ENCODE measurements around the gene CCL11. TPM values are rescaled to one million over a fixed set of nuclear protein-coding genes. Genes with fewer than 3 reads are reported as not detected.

CCL11 gene
- total and polyA plus RNA-seq, 2 of the 13 experiments (the other 11 are each of a cell fraction or from before 2014, with no cell fraction given): not detected

DNA sequence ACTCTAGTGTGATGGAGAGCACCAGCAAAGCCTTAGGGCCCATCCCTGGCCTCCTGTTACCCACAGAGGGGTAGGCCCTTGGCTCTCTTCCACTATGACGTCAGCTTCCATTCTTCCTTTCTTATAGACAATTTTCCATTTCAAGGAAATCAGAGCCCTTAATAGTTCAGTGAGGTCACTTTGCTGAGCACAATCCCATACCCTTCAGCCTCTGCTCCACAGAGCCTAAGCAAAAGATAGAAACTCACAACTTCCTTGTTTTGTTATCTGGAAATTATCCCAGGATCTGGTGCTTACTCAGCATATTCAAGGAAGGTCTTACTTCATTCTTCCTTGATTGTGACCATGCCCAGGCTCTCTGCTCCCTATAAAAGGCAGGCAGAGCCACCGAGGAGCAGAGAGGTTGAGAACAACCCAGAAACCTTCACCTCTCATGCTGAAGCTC is 33.5 kb downstream of the CCL11 start, which contains the start of gene CCL8 (continued):
- TF ChIP-seq, protein P1, sequence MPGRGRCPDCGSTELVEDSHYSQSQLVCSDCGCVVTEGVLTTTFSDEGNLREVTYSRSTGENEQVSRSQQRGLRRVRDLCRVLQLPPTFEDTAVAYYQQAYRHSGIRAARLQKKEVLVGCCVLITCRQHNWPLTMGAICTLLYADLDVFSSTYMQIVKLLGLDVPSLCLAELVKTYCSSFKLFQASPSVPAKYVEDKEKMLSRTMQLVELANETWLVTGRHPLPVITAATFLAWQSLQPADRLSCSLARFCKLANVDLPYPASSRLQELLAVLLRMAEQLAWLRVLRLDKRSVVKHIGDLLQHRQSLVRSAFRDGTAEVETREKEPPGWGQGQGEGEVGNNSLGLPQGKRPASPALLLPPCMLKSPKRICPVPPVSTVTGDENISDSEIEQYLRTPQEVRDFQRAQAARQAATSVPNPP (CRISPR knock-in tag; IDR thresholded peaks at IDR 0.05): no peak
- TF ChIP-seq ELF1 (CRISPR knock-in tag; IDR thresholded peaks at IDR 0.05): no peak
- TF ChIP-seq, protein P2, sequence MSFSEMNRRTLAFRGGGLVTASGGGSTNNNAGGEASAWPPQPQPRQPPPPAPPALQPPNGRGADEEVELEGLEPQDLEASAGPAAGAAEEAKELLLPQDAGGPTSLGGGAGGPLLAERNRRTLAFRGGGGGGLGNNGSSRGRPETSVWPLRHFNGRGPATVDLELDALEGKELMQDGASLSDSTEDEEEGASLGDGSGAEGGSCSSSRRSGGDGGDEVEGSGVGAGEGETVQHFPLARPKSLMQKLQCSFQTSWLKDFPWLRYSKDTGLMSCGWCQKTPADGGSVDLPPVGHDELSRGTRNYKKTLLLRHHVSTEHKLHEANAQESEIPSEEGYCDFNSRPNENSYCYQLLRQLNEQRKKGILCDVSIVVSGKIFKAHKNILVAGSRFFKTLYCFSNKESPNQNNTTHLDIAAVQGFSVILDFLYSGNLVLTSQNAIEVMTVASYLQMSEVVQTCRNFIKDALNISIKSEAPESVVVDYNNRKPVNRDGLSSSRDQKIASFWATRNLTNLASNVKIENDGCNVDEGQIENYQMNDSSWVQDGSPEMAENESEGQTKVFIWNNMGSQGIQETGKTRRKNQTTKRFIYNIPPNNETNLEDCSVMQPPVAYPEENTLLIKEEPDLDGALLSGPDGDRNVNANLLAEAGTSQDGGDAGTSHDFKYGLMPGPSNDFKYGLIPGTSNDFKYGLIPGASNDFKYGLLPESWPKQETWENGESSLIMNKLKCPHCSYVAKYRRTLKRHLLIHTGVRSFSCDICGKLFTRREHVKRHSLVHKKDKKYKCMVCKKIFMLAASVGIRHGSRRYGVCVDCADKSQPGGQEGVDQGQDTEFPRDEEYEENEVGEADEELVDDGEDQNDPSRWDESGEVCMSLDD (CRISPR knock-in tag; IDR thresholded peaks at IDR 0.05; ENCODE audit: borderline replicate concordance): no peak
- no peak for TF ChIP-seq U2AF1 (optimal IDR thresholded peaks at IDR 0.05; ENCODE audit: low read depth, low read length)
- TF ChIP-seq, protein P3, sequence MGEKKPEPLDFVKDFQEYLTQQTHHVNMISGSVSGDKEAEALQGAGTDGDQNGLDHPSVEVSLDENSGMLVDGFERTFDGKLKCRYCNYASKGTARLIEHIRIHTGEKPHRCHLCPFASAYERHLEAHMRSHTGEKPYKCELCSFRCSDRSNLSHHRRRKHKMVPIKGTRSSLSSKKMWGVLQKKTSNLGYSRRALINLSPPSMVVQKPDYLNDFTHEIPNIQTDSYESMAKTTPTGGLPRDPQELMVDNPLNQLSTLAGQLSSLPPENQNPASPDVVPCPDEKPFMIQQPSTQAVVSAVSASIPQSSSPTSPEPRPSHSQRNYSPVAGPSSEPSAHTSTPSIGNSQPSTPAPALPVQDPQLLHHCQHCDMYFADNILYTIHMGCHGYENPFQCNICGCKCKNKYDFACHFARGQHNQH (CRISPR knock-in tag; IDR thresholded peaks at IDR 0.05): no peak
- TF ChIP-seq, protein P4, sequence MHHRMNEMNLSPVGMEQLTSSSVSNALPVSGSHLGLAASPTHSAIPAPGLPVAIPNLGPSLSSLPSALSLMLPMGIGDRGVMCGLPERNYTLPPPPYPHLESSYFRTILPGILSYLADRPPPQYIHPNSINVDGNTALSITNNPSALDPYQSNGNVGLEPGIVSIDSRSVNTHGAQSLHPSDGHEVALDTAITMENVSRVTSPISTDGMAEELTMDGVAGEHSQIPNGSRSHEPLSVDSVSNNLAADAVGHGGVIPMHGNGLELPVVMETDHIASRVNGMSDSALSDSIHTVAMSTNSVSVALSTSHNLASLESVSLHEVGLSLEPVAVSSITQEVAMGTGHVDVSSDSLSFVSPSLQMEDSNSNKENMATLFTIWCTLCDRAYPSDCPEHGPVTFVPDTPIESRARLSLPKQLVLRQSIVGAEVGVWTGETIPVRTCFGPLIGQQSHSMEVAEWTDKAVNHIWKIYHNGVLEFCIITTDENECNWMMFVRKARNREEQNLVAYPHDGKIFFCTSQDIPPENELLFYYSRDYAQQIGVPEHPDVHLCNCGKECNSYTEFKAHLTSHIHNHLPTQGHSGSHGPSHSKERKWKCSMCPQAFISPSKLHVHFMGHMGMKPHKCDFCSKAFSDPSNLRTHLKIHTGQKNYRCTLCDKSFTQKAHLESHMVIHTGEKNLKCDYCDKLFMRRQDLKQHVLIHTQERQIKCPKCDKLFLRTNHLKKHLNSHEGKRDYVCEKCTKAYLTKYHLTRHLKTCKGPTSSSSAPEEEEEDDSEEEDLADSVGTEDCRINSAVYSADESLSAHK (CRISPR knock-in tag; IDR thresholded peaks at IDR 0.05; ENCODE audit: borderline replicate concordance): no peak
- TF ChIP-seq, protein P5, sequence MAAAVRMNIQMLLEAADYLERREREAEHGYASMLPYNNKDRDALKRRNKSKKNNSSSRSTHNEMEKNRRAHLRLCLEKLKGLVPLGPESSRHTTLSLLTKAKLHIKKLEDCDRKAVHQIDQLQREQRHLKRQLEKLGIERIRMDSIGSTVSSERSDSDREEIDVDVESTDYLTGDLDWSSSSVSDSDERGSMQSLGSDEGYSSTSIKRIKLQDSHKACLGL (CRISPR knock-in tag; IDR thresholded peaks at IDR 0.05): no peak
- TF ChIP-seq, protein P6, sequence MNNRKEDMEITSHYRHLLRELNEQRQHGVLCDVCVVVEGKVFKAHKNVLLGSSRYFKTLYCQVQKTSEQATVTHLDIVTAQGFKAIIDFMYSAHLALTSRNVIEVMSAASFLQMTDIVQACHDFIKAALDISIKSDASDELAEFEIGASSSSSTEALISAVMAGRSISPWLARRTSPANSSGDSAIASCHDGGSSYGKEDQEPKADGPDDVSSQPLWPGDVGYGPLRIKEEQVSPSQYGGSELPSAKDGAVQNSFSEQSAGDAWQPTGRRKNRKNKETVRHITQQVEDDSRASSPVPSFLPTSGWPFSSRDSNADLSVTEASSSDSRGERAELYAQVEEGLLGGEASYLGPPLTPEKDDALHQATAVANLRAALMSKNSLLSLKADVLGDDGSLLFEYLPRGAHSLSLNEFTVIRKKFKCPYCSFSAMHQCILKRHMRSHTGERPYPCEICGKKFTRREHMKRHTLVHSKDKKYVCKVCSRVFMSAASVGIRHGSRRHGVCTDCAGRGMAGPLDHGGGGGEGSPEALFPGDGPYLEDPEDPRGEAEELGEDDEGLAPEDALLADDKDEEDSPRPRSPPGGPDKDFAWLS (CRISPR knock-in tag; IDR thresholded peaks at IDR 0.05; ENCODE audit: borderline replicate concordance): no peak
- no peak for TF ChIP-seq KAT8 (CRISPR knock-in tag; IDR thresholded peaks at IDR 0.05)
- no peak for TF ChIP-seq ZNF878 (CRISPR knock-in tag; IDR thresholded peaks at IDR 0.05)
- TF ChIP-seq, protein P7, sequence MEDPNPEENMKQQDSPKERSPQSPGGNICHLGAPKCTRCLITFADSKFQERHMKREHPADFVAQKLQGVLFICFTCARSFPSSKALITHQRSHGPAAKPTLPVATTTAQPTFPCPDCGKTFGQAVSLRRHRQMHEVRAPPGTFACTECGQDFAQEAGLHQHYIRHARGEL (CRISPR knock-in tag; IDR thresholded peaks at IDR 0.05): no peak
- TF ChIP-seq NKX3-1 (CRISPR knock-in tag; IDR thresholded peaks at IDR 0.05): no peak
